Measurements from ENCODE around the gene PITPNM3.
"Not testable (repeated sequence)": the region's sequence is repeated elsewhere in the genome, so short reads cannot be mapped to it uniquely, and the experiment has no call there.

The PITPNM3 gene

DNA sequence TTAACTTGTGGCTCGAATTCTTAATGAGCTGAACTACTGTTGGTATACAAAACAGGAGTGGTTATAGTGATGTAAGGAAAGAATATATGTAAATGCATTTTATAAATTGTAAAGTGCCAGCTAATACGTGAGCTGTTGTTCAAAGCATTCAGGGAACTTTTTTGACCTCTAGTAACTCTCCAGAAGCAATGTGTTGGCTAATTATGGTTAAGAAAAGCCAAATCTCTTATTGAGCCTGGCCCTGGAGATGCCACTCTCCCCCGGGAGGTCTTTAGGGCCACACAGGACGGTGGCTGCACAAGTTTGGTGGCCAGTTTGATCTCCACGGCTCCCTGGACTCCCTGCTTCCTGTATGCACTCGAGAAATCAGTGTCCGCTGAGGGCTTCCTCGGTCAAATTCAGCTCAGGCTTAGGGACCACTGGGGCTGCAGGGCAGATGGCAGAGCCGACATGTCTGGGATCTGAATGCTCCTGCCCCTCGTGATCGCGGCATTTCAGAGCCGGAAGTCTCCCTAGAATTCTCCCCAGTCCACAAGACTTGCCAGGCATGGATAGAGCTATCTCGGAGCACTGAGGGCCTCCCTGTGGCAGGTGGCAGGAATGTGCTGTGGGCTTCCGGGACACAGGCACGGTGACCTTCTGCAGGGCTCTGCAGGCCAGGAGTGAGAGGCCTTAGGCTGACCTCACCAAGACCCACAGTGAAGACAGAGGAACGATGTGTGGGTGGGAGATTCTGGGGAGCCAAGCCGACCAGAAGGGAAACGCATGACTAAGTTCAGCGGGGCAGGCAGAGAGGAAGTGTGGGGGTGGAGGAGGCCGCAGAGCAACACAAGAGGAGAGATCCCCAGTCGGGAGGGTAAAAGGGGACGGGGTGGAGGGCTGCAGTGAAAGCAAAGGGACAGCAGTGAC, 18.6 kb upstream of the PITPNM3 start:
- no peak for DNase-seq

DNA sequence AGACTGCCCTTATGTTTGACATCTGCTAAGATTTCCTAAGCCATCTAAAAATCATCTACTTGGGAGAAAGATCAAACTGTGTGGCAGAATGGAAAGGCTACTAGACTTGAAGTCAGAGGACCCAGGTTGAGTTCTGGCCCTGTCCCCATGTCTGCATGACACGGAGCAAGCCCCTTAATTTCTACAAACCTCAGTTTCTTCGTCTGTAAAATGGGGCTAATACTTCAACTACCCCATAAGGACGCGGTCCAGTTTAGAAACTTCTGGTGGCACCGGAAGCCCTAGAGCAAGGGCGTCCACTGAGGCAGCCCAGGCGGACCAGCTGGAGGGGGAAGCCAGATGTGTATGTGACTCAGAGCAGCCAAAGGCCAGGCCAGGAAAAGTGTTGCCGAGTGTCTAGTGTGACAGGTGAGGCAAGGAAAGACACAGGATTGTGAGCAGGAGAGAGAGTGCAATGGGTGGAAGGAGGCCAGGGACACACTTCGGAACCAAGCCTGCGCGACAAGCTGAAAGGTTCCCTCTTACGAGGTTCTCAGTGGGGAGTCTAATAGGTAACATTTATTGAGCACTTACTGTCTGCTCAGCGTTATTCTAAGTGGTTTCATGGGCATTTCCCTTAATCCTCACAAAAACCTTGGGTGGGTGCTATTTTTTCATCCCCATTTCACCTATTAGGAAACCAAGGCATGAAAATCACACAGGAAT, 17.8 kb upstream of the PITPNM3 start:
- no peak for DNase-seq

GRCh38 chr17:6573495-6573894, 17.1 kb upstream of the PITPNM3 start:
- DNase-seq: not testable (repeated sequence)

DNA sequence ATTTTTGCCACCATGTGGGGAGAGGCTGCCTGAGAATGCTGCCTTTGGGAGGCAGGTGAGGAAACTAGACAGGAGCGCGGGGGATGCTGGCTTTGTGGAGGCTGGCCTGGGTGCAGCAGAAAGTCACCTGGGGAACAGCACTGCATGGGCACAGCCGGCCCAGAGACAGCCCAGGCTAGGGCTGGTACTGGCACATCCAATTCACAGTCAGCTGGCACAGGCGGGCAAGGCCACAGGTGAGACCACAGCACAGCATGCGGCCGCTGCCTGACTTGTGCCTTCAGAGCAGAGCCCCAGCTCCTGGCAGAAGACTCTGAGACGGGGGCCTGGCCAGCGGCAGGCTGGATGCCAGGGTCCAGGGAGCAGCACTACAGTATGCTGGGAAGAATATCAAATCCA, 16.6 kb upstream of the PITPNM3 start:
- DNase-seq: no peak

- DNase-seq: no peak
Measured at GRCh38 chr17:6571452-6571781, 15.1 kb upstream of the PITPNM3 start.

DNA sequence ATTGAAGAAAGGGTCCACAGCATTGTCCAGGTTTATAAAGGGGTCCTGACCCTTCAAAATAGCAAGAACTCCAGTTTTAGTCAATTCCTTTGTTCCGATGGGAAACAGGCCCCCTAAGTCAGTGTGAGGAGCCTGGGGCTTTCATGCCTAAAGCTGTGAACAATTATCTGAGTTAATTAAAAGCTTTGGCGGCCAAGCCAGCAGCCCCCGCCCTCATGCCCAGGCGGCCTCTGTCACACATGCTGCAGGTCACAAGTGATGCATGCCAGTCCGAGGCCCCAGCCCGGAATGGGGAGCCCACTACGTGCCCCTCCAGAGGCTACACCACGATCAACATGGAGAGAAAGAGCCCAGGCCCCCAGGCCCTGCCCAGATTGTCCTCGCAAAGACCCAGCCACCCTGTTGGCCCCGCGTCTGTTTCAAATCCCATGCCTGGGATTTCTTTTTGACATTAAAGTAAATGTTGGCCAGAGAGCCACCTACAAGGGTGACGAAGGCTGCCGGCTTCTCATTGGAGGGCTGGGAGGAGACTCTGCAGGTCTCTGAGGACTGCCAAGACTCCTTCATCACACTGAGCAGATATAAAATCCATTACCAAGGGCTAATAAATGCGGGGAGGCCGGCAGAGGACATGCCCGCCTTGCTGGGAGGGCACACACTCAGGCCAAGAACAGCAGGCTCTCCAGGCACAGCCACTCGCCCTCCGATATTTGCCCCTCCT, 14.5 kb upstream of the PITPNM3 start:
- DNase-seq: no peak

- no peak for DNase-seq
Measured at GRCh38 chr17:6569370-6570285, 13.3 kb upstream of the PITPNM3 start.

DNA sequence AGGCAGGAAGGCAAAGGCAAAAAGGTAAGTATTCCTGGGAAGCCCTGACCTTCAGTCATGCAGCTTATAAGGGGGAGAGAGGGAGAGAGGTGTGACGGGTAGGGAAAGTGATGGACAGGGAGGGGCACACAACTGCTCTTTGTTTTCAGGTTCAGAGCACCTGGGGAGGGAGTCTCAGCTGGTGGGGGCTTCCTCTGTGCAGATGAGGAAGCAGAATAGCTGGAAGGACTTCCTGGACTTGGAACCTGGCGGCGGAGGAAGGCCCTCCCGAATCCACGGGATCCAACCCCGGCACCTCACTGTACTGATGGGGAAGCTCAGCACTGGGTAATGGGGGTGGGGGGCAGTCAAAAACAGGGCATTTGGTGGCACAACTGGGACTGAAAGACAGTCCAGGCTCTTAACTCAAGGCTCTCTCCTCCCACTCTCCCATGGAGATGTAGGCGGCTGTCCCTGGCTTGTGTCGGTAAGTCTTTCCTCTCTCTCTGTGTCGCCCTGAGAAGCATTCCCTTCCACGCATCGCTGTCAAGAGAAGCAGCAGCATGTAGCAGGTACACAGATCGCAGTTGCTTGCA, 11.9 kb upstream of the PITPNM3 start:
- DNase-seq: no peak

GRCh38 chr17:6567528-6568183, 11.3 kb upstream of the PITPNM3 start:
- no peak for DNase-seq

- no peak for DNase-seq
Measured at GRCh38 chr17:6561446-6561845, 5.1 kb upstream of the PITPNM3 start.

DNA sequence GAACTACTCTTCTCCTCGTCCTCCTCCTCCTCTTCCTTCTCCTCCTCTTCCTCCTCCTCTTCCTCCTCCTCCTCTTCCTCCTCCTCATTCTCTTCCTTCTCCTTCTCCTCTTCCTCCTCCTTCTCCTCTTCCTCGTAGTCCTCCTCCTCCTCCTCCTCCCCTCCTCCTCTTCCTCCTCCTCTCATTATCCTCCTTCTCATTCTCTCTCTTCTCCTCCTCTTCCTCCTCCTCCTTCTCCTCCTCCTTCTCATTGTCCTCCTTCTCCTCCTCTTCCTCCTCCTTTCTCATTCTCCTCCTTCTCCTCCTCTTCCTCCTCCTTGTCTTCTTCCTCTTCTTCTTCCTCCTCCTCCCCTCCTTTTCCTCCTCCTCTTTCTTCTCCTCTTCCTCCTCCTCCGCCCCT, 4.1 kb upstream of the PITPNM3 start:
- no peak for DNase-seq

DNA sequence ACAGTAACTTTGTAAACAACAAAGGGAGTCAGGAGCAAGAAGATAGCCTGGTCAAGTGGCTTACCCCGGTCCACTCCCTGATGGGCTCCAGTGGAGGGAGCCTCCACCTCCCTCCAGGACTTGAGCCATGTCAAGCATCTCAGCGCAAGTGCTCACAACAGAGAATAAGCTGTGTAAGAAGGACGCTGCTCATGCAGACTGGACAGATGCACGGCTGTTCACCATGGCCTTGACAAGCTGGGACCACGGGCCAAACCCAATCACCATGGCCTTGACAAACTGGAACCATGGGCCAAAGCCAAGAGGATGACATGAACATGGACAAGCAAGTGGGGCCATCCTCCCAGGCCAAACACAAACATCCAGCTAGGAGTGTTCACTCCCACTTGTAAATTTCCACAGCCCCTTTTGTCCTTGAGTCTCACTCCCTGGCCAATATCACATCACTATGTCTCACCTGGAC, 3.4 kb upstream of the PITPNM3 start:
- DNase-seq: no peak

DNA sequence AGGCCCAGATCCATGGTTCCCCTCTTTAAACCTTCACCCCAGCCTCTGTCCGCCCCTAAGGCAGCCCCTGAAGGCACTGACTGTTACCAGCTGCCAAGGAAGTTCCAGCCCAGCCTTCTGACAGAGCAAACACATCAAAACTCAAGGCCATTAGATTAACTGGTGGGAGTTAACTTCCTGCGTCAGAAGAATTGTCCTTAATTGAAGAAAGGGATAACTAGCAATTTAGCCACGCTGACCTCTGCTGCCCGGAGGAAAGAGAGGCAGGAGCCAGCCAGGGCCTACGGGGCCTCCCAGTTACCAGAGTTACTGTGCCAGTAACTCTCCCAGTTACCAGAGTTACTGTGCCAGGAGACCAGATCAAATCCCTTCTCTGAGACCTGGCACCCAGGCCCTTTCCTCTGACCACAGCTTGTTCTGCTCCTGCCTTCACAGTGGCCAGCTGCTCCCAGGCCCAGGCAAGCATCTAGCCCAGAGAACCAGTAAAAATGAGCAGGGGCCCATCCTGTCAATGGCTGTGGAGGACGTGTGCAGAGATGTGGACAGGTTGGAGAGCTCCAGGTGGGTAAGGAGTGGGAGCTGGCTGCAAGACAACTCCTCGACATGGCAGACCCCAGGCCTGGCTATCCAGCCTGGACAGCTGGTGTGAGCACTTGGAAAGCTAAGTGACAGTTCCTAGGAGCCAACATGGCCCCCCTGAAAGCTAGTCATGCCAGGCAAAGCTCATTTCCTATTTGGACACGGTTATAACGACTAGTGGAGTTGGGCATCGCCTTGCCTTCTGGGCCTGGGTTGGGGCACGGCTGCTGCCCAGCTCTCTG, 2.8 kb upstream of the PITPNM3 start:
- DNase-seq: no peak

DNA sequence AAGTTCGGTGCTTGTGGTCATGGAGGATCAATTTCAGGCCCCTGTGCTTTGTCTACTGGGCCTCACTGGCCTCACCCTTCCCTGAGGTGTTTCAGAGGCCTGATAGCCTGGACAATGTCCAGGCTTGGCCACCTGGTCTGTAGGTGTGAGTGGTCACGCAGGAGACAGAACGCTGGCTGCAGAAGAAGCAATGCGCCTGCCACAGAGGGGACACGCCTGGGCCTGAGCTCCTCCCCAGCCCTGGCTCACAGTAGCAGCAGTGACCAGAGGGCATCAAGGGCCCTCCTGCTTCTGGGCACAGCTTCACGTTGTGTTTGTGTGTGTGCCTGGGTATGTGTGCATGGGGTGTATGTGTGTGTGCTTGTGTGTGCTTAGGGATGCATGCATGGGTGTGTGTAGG, 1.9 kb upstream of the PITPNM3 start:
- no peak for DNase-seq

DNA sequence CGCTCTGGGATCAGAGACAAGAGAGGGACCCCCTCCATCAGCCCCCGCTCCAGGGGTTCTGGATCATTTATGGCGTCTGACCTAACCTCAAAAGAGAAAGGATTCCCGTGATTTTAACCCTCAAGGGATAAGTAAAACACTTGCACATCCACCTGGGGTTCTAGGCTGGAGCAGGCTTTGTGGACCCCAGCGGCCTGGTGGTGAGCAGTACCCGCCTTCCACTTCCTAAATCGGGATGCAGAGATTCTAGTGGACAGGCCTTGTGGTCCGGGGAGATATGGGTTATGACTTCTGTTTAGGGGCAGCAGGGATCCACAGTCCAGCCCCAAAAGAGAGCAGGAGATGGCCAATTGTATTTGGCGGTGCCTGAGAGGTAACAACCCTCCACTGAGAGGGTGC, 684 bp upstream of the PITPNM3 start:
- DNase-seq: no peak

- DNase-seq: no peak
Measured at GRCh38 chr17:6555331-6556120, 829 bp downstream of the PITPNM3 start.

DNA sequence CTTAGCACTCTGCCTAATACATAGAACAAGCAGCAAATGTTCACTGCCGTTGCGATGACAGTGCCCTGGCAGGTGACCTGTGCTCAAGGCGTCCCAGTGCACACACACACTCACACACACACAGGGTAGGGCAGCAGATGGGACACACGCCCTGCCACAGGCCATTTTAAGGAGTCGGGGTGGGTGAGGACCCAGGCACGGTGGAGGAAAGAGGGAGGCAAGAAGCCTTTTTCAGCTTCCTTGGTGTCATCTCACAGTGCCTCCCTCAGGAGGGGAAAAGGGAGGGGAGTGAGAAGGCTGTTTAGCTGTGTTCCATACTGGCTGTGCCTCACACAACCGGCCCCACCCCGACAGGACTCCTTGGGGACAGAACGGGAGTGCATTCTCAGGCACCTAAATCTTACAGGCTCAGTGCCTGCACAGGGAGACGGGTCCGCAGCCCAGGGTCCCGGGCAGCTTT, 1.5 kb downstream of the PITPNM3 start:
- no peak for DNase-seq

DNA sequence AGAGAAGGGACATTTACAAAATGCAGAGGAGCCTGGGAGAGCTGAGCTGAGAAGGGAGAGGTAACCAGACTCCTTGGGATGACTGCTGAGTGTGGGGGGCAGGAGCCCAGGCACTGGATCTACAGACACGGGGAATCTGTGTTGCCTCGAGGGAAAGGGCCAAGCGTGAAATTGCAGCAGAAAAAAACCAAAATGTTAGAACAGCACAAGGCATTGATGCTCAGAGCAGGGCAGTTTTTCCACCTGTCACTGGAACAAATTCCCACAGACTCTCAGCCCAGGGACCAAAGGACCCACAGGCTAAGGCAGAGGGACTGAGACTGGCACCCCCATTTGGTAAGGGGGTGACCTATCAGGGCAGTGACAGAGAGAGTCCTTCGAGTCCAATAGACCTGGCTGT, 2.0 kb downstream of the PITPNM3 start:
- DNase-seq: no peak

GRCh38 chr17:6551869-6552531, 4.4 kb downstream of the PITPNM3 start:
- no peak for DNase-seq

Data from NCI-H2227 treated with DMSO at 0.1 percent for 48 hours (cell line).